Testis (tissue), 3 donors: Measurements from ENCODE around the gene OGFOD1. TPM values are rescaled to one million over a fixed set of nuclear protein-coding genes. Genes with fewer than 3 reads are reported as not detected.

Source experiments
- DNase-seq: peaks from one replicate; pipeline ENCODE4 v3.0.0-alpha.2; 2019
- H3K27ac ChIP-seq, 2 donors: fragments of 200-600 bp; sonication (generic); one replicate each; pipeline ENCODE4 v1.5.1; 2019
- H3K27me3 ChIP-seq: fragments of 200-600 bp; sonication (generic); one replicate; pipeline ENCODE4 v1.5.1; 2019
- H3K36me3 ChIP-seq: fragments of 200-600 bp; sonication (generic); one replicate; pipeline ENCODE4 v1.5.1; 2017; ENCODE audit warnings: low read depth; ENCODE audit errors: missing control alignments
- H3K4me1 ChIP-seq: fragments of 200-600 bp; sonication (generic); one replicate; pipeline ENCODE4 v1.5.1; 2019
- H3K4me3 ChIP-seq, 2 donors: fragments of 200-600 bp; sonication (generic); one replicate each; pipeline ENCODE4 v1.5.1; 2017 to 2019
- H3K9me3 ChIP-seq: fragments of 200-600 bp; sonication (generic); one replicate; pipeline ENCODE4 v1.5.1; 2017
- POLR2A ChIP-seq: fragments of 450-650 bp; IDR thresholded peaks from one replicate; pipeline ENCODE4 v1.6.1; 2017; ENCODE audit warnings: antibody characterized with exemption, mild to moderate bottlenecking, moderate library complexity
- whole genome bisulfite sequencing, 2 donors: methylation state at CpG; one replicate each; pipeline ENCODE4 v1.1.5; 2018; 5-methylcytosine and 5-hydroxymethylcytosine counted together
- intact Hi-C: fragments of 100-400 bp; cut with DNase I; formaldehyde crosslinking; loops from one replicate; pipeline ENCODE4 v1.15.1; 2023; ENCODE audit warnings: low total_unique reads
- polyA plus RNA-seq: library from polyadenylated mRNA; stranded (reverse); fragments of 350-450 nt; fragmentation: Illumina TruSeq; extraction: RNeasy Lipid Tissue Mini Kit (QIAGEN cat#74804); gene quantifications from one replicate; pipeline ENCODE4 v1.2.3, GENCODE V29; 2014; ENCODE audit warnings: low read depth, low replicate concordance; ENCODE audit not compliant: insufficient read depth
- total RNA-seq, 2 donors: library from RNA; depleted of rRNA; stranded (reverse); fragments of >200 nt; gene quantifications; one replicate each; pipeline ENCODE4 v1.2.3, GENCODE V29; 2016
- TF ChIP-seq, protein P1 (sequence below), 3 experiments: fragments of 450-650 bp in 2 of 3; fragments of 200-600 bp in 1 of 3; sonication (generic) in 1 of 3; IDR thresholded peaks; one replicate each; pipeline ENCODE4 v1.5.1; 2016 to 2019; ENCODE audit warnings: antibody characterized with exemption in 3 of 3, mild to moderate bottlenecking in 2 of 3, moderate library complexity in 1 of 3

OGFOD1 gene
- total and polyA plus RNA-seq, 3 donors from 2014 or later: 26.7 to 38.2 (median 34.5) TPM

DNA sequence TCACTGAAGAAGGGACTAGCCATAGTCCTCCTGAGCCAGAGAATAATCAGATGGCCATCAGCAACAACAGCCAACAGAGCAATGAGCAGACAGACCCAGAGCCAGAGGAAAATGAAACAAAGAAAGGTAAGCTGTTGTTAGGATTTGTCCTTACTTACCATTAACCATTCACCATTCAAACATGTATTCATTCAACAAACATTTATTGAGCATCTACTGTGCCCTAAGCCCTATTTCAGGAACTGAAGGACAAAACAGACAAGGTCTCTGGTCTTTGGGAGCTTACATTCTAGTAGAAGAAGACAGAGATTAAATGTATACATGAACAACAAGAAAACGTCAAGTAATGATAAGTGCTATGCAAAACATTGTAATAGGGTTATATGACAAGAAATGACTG lies 19.3 kb downstream of the OGFOD1 start:
- H3K9me3 ChIP-seq: no peaks in the 10 kb centered on the region
- no peak for TF ChIP-seq POLR2A
- TF ChIP-seq, protein P1, sequence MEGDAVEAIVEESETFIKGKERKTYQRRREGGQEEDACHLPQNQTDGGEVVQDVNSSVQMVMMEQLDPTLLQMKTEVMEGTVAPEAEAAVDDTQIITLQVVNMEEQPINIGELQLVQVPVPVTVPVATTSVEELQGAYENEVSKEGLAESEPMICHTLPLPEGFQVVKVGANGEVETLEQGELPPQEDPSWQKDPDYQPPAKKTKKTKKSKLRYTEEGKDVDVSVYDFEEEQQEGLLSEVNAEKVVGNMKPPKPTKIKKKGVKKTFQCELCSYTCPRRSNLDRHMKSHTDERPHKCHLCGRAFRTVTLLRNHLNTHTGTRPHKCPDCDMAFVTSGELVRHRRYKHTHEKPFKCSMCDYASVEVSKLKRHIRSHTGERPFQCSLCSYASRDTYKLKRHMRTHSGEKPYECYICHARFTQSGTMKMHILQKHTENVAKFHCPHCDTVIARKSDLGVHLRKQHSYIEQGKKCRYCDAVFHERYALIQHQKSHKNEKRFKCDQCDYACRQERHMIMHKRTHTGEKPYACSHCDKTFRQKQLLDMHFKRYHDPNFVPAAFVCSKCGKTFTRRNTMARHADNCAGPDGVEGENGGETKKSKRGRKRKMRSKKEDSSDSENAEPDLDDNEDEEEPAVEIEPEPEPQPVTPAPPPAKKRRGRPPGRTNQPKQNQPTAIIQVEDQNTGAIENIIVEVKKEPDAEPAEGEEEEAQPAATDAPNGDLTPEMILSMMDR (IDR thresholded peaks at IDR 0.05): no peak
- no peak for DNase-seq
- no peak overlapping the region for H3K27ac ChIP-seq
- no peak overlapping the region for H3K4me3 ChIP-seq
- no peaks in the 10 kb centered on the region for H3K36me3 ChIP-seq
- H3K4me1 ChIP-seq: no peaks in the 10 kb centered on the region
- intact Hi-C loops: no loop called here
- 78 to 87% methylated on average over 1 of the region's 1 CpG for WGBS, 2 donors
- H3K27me3 ChIP-seq: no peaks in the 10 kb centered on the region

DNA sequence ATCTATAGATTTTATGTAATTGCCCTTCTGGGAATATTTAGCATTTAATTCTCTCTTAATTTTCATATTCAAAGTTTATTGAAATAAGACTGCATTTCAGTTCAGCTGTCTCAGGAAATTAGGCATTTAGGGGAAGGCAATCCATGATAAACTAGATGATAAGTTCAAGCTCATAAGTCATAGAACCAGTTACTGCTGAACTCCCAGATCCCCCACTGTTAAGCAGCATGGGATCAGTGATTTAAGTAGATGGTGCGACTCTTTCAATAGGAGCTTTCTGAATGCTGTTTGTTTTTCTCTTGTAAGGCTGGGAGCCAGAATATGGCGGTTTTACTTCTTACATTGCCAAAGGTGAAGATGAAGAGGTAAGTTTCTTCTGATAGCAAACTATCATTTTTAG lies 23.8 kb downstream of the OGFOD1 start:
- intact Hi-C loops: no loop called here
- Histone ChIP-seq H3K4me1 (no peaks in the 10 kb centered on the region), H3K9me3 (no peaks in the 10 kb centered on the region), H3K4me3 (no peak overlapping the region), H3K27ac (no peak overlapping the region), H3K27me3 (no peaks in the 10 kb centered on the region), H3K36me3 (no peaks in the 10 kb centered on the region)
- no peak for DNase-seq
- TF ChIP-seq POLR2A: no peak
- TF ChIP-seq, protein P1 (IDR thresholded peaks at IDR 0.05): no peak
- 90 to 93% methylated on average over 2 of the region's 2 CpGs for WGBS, 2 donors

DNA sequence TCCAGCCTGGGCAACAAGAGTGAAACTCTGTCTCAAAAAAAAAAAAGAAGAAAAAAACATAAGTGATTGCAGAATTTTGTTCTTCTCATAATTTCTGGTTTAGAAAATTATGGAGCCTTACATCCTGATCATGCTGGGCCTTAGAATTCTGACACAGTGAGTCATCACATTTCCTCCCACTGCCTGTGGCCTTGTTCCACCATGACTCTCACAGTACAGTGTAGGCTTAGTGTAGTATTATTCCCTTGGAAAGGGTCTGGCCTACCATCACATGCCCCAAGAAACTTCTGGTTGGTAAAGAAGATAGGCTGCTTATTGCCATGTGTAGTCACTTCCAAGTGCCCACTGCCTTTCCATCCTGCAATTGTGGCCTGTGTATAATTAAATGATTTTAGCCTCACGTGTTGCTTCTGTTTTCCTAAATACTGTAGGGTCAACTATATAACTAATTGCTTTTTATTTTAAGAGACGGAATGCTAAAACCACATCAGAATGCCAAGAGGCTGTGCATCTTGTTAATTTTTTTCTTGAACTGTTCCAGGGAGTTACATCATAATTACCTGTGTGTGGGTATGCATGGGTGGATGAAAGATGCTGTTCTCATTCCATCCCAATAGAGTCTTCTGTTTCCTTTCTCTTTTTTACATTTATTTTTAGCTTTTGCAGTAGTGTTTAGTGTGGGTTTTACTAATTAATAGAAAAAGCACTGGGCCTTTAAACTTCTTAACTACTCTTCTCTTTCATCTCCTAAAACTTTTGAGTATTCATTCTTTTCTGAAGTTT lies 25.9 kb downstream of the OGFOD1 start:
- DNase-seq: no peak
- WGBS, 2 donors: 90 to 94% methylated on average over 2 of the region's 2 CpGs
- intact Hi-C loops: no loop called here
- TF ChIP-seq, protein P1 (IDR thresholded peaks at IDR 0.05): no peak
- TF ChIP-seq POLR2A: no peak
- Histone ChIP-seq H3K36me3 (no peaks in the 10 kb centered on the region), H3K27me3 (no peaks in the 10 kb centered on the region), H3K4me1 (no peaks in the 10 kb centered on the region), H3K4me3 (no peak overlapping the region), H3K27ac (no peak overlapping the region), H3K9me3 (no peaks in the 10 kb centered on the region)

DNA sequence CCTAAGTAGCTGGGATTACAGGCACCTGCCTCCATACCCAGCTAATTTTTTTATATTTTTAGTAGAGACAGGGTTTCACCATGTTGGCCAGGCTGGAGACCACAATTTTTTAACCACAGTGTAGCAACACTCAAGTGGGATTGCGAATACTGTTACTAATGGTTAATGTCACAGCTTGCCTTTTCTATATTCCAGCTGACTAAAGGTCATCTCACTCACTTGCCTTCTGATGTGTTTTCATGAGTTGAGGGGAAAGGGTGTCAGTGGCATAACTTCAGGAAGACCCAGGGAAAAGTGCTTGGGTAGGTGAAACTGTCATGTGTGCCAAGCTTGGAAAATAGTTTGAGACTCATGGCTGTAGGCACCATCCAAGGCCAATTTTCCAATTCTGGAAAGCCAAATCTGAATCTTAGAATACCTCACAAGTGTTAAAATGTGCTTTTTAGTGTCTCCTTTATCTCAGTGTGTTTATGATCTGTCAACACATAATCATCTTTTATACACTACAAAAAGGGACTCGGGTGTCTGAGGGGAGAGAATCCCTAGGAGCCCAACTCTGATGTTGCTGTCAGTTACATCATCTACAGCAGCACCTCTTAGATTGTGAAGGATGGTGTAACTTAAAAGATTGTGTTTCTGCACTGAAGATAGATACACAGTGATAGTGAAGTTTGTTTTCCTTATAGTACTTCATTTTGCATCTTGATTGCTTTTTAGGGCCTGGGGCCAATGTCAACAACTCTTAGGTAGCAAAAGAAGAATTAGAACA lies 27.1 kb downstream of the OGFOD1 start:
- DNase-seq: no peak
- no peaks in the 10 kb centered on the region for H3K27me3 ChIP-seq
- H3K9me3 ChIP-seq: no peaks in the 10 kb centered on the region
- no peaks in the 10 kb centered on the region for H3K4me1 ChIP-seq
- no peaks in the 10 kb centered on the region for H3K36me3 ChIP-seq
- WGBS, 2 donors: 88 to 91% methylated on average over 2 of the region's 2 CpGs
- TF ChIP-seq POLR2A: no peak
- no peak overlapping the region for H3K27ac ChIP-seq
- intact Hi-C loops: no loop called here
- no peak overlapping the region for H3K4me3 ChIP-seq

DNA sequence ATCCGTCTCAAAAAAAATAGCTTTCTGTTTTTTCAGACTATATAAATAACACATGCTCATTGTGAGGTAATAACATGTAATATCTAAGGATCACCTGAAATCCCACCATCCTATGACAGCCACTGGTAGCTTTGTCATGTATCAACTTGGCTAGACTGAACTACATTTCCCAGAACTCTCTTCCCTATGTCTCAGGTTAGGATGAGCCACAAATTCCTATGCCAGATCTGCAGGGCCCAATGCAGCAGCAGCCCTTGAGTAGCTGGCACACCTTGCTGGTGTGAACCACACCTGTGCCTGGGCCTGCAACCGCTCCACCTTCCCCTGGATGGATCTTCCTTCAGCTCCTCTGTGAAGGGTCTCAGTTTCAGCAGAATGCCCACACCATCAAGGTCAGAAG lies 28.1 kb downstream of the OGFOD1 start:
- no peaks in the 10 kb centered on the region for H3K36me3 ChIP-seq
- H3K27me3 ChIP-seq: no peaks in the 10 kb centered on the region
- no peak for DNase-seq
- intact Hi-C loops: no loop called here
- no peak overlapping the region for H3K27ac ChIP-seq
- TF ChIP-seq, protein P1 (IDR thresholded peaks at IDR 0.05): no peak
- no peak for TF ChIP-seq POLR2A
- 93 to 97% methylated on average over 2 of the region's 2 CpGs for WGBS, 2 donors
- no peak overlapping the region for H3K4me3 ChIP-seq
- no peaks in the 10 kb centered on the region for H3K9me3 ChIP-seq
- H3K4me1 ChIP-seq: no peaks in the 10 kb centered on the region
